ENCODE measurements around the gene OR51V1.
"Not testable (repeated sequence)": the region's sequence is repeated elsewhere in the genome, so short reads cannot be mapped to it uniquely, and the experiment has no call there.

OR51V1 gene

DNA sequence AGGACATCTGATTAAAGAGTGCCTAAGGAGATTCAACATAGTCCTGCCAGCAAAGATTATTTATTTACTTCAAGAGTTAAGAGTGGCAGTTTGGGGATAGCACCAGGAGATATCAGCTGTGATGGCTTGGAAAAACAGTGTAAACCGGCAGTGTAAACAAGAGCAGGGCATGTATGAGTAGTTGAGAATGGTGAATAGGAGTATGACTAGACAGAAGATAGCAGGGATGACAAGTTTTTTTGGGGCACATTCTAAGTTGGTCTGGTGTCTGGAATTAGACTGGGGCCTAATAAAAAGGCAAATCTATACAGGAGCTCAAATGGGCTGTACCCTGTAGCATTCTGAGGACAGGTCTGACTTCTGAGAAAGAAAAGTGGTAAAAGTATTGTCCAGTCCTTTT lies 39.4 kb downstream of the OR51V1 start:
- DNase-seq = not testable (repeated sequence)

DNA sequence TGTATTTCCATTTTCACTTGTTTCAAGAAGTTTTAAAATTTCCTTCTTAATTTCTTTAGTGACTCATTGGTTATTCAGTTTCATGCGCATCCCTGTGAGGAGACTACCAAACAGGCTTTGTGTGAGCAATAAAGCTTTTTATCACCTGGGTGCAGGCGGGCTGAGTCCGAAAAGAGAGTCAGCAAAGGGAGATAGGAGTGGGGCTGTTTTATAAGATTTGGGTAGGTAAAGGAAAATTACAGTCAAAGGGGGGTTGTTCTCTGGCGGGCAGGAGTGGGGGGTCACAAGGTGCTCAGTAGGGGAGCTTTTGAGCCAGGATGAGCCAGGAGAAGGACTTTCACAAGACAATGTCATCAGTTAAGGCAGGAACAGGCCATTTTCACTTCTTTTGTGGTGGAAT lies 40.3 kb downstream of the OR51V1 start:
- not testable (repeated sequence) for DNase-seq

GRCh38 chr11:5159806-5160205 lies 40.7 kb downstream of the OR51V1 start:
- DNase-seq = no peak

- DNase-seq = no peak
Observed at GRCh38 chr11:5154657-5155056, 45.8 kb downstream of the OR51V1 start, which contains the start of gene OR52A1. OR52A1 (minus strand) TSS chr11:5154757; CDS start chr11:5152369, 2,388 bp downstream.

DNA sequence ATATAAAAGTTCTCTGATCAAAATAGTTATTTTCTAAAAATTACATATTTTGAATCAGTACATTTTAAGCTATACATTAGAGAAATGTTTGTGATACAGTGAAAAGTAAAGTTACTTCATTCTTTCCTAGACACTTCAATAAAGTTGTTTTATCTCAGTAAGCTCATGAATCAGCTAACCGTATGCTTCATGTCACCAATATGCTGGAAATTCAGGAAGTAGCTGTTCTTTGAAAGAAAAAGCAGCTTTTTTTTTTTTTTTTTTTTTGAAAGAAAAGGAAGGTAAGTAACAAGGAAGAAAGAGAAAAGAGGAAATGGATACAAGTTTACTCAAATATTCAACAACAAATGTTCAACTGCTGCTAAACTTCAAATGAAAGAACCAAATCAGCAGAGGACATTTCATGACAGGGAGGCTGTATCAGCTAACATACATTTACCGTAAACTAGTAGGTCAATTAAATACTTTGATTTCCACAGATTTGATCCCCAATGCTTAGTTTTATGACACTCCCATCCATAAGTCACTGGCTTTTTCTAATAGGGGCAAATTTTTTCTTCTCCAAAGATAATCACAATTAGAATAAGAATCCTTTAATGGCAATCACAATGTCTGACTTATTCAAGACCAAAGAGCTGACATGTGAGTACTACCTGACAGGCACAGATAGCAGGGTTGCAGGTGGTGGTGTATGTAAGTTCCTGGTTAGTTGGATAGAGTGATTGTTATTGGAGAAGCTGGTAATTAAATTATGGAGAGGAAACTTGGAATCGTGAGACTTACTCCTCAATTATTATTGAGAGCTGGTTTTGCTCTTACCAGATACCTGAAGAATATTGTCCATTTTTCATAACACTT lies 46.7 kb downstream of the OR51V1 start:
- DNase-seq = no peak

DNA sequence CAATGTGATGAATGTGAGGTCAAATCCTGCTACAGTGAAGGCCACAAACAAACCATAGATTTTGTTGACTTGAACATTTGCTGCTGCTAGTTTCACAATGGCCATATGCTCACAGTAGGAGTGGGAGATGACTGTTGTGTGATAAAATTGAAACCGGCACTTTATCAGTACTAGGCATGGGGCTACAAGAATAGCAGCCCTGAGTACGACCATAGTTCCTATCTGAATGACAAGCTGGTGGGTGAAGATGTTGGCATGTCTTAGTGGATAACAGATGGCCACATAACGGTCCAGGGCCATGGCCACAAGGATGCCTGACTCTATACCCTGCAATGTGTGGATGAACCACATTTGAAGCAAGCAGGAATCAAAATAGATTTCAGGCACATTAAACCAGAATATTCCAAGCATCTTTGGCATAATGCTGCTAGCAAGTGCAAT lies 48.7 kb downstream of the OR51V1 start:
- no peak for DNase-seq
